IPS-20b (cell line): ENCODE results near the gene KCNAB3.

Source experiments
- H3K27ac ChIP-seq: one replicate; pipeline ENCODE4 v1.5.1; 2013; ENCODE audit warnings: low read length
- H3K27me3 ChIP-seq: 2 replicates; pipeline ENCODE4 v1.6.1; 2013; ENCODE audit warnings: mild to moderate bottlenecking, low read length, inconsistent platforms; ENCODE audit not compliant: insufficient read depth
- H3K36me3 ChIP-seq: 2 replicates; pipeline ENCODE4 v1.6.1; 2013; ENCODE audit warnings: low read depth, mild to moderate bottlenecking, inconsistent platforms, low read length, moderate library complexity; ENCODE audit not compliant: insufficient read depth
- H3K4me1 ChIP-seq: 2 replicates; pipeline ENCODE4 v1.6.1; 2013; ENCODE audit warnings: mild to moderate bottlenecking, control low read depth, inconsistent platforms, low read length, moderate library complexity; ENCODE audit not compliant: insufficient read depth
- H3K4me3 ChIP-seq: 2 replicates; pipeline ENCODE4 v1.5.1; 2013; ENCODE audit warnings: mild to moderate bottlenecking, low read length, inconsistent platforms
- H3K9ac ChIP-seq: 2 replicates; pipeline ENCODE4 v1.6.1; 2013; ENCODE audit warnings: low read depth, mild to moderate bottlenecking, inconsistent platforms, low read length, moderate library complexity
- H3K9me3 ChIP-seq: 2 replicates; pipeline ENCODE4 v1.6.1; 2013; ENCODE audit warnings: mild to moderate bottlenecking, low read depth, low read length, inconsistent platforms; ENCODE audit not compliant: insufficient read depth

The KCNAB3 gene

GRCh38 chr17:7893187-7893880 is 36.3 kb downstream of the KCNAB3 start:
- Histone ChIP-seq H3K9me3 (no peaks in the 10 kb centered on the region), H3K27me3 (no peaks in the 10 kb centered on the region; the same call in 1 of the 2 replicates), H3K27ac (no peak overlapping the region), H3K4me1 (peaks cover 10% of the 10 kb centered on the region; the same call in 1 of the 2 replicates), H3K36me3 (peaks cover 28% of the 10 kb centered on the region), H3K4me3 (no peak overlapping the region), H3K9ac (no peak overlapping the region)

GRCh38 chr17:7889166-7889955 is 40.3 kb downstream of the KCNAB3 start:
- Histone ChIP-seq H3K4me1 (peaks cover 21% of the 10 kb centered on the region; the same call in 1 of the 2 replicates), H3K9ac (no peak overlapping the region), H3K9me3 (no peaks in the 10 kb centered on the region), H3K36me3 (peaks cover 7% of the 10 kb centered on the region; the same call in 1 of the 2 replicates), H3K27me3 (peaks cover 20% of the 10 kb centered on the region; the same call in 1 of the 2 replicates), H3K4me3 (no peak overlapping the region), H3K27ac (no peak overlapping the region)

DNA sequence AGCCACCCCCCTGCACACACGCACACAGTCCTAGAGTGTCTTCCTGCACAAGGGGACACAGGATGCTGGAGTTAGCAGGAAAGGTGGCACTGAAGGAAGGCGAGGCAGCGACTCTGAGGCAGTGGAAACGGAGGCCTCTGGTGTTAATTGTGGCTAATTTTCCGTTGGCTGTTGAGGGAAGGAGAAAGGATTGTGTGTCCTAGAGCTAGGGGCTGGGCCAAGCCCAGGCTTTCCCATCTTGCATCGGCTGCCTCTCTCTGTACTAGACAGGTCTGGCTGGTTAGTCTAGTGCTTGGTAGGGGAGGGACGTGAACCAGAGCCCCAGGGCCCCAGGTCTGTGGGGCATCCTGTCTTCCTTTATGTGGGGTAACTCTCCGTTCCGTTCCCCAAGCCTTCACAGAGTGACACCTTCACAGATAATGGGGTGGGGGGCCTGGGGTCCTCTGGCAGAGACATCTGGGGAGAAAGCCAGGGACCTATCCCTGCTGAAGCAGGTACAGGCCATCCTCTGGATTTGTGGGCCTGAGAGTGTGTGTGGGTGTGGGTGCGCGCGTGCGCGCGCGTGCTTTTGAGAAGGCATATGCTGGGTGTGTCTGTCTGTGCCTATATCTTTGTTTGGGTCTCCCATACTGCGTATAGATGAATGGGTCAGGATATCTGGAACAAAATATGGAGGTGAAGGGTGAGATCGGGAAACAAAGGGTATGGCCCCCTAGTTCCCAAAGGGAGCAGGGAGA is 41.3 kb downstream of the KCNAB3 start, which contains the start of gene CHD3:
Gene CHD3, plus strand, starts transcription at position 606 of the 737 bp plus-strand sequence. CDS start 212 bp downstream, outside the sequence.
- Histone ChIP-seq H3K9ac (peak within 1 kb of the TSS; percentile 74), H3K4me1 (peaks cover 27% of the 10 kb centered on the region; the same call in 1 of the 2 replicates), H3K9me3 (no peaks in the 10 kb centered on the region), H3K4me3 (peak within 1 kb of the TSS; percentile 83), H3K27ac (no peak within 1 kb of the TSS), H3K36me3 (no peaks in the 10 kb centered on the region), H3K27me3 (peaks cover 20% of the 10 kb centered on the region; the same call in 1 of the 2 replicates)

DNA sequence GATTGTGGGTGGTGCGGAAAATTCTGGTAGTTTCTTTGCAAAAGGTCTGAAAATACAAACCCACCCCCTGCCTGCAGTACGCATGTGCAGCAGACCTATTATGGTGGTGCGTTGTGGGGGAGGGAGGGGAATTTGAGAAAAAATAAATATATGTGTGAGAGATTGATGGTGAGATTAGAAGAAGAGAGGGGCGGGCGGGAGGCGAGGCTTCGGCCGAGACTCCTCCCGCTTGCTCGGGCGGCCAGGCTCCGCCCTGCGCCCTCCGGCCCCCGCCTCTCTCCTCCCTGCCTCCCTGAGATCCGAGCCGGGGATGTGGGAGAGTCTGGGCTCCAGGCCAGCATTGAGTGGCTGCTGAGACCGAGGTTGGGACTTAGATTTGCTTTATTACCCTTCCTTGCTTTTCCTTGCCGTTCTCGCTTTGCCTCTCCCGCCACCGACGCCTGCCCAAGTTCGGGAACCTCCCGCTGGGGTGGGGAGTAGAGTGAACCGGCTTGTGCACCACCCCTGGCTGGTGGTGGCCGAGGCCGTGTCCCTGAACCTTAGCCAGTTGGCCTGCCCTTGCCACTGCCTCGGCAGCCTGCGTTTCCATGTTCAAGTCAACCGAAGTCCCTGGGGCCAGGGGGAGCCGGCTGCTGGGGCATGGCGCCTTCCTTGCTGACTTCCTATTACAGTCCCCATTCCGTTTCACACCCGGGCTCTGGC is 42.0 kb downstream of the KCNAB3 start:
- H3K36me3 ChIP-seq, result no peaks in the 10 kb centered on the region
- H3K27me3 ChIP-seq, result peaks cover 20% of the 10 kb centered on the region; the same call in 1 of the 2 replicates
- peaks cover 28% of the 10 kb centered on the region; the same call in 1 of the 2 replicates for H3K4me1 ChIP-seq
- H3K9ac ChIP-seq, result peak overlapping the region; percentile 74
- H3K9me3 ChIP-seq, result no peaks in the 10 kb centered on the region
- no peak overlapping the region for H3K27ac ChIP-seq
- peak overlapping the region; percentile 83 for H3K4me3 ChIP-seq

- H3K4me1 ChIP-seq, result peaks cover 28% of the 10 kb centered on the region; the same call in 1 of the 2 replicates
- peak overlapping the region; percentile 10; the same call in 1 of the 2 replicates for H3K9ac ChIP-seq
- no peaks in the 10 kb centered on the region for H3K36me3 ChIP-seq
- peak overlapping the region; percentile 83 for H3K4me3 ChIP-seq
- H3K27me3 ChIP-seq, result peaks cover 20% of the 10 kb centered on the region; the same call in 1 of the 2 replicates
- H3K9me3 ChIP-seq, result no peaks in the 10 kb centered on the region
- no peak overlapping the region for H3K27ac ChIP-seq
Observed at GRCh38 chr17:7887038-7887481, 42.6 kb downstream of the KCNAB3 start.

GRCh38 chr17:7886227-7887037 is 43.2 kb downstream of the KCNAB3 start:
- Histone ChIP-seq H3K27ac (no peak overlapping the region), H3K27me3 (peaks cover 20% of the 10 kb centered on the region; the same call in 1 of the 2 replicates), H3K4me1 (peaks cover 28% of the 10 kb centered on the region; the same call in 1 of the 2 replicates), H3K9ac (peak overlapping the region; percentile 10; the same call in 1 of the 2 replicates), H3K4me3 (peak overlapping the region; percentile 83), H3K9me3 (no peaks in the 10 kb centered on the region), H3K36me3 (no peaks in the 10 kb centered on the region)

DNA sequence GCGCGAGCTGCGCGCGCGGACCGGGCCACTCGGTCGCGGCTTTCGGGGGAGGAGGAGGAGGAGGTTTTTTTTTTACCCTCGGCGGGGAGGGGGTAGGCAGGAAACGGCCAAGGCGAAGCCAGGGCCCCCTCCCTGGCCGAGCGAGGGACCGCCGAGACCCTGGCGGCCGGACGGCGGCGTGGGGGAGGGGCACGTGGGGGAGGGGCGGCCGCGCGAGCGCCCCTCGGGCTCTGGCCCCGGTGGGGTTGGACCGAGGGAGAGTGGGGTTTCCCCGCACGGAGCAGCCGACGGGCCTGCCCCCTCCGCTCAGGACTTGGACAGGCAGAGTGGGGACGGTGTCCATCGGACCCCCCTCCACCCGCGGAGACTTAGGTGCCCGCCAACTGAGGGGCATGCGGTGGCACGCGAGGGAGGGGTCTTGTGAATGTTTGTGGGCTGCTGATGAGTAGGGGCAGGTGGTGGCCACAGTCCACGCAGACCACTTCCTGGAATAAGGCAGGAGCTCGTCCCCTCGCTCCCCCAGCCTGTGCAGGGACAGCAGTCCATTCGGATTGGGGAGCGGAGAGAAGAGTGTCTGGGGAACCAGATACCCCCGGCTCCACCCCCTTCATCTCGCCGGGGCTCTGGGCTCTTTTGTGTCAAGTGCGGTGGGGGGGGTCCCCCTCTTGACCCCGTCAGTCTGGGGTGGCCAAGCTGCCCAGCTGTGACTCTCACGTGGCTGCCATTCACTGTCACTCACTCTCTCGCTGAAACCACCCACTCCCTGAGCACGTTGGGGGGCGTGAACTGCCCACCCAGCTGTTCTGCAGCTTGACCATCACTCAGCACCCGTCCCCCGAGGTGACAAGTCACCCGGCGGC is 44.1 kb downstream of the KCNAB3 start:
- H3K27ac ChIP-seq, result no peak overlapping the region
- peak overlapping the region; percentile 71; the same call in 1 of the 2 replicates for H3K9ac ChIP-seq

GRCh38 chr17:7884581-7885366 is 44.9 kb downstream of the KCNAB3 start:
- H3K4me1 ChIP-seq, result peaks cover 28% of the 10 kb centered on the region; the same call in 1 of the 2 replicates
- no peak overlapping the region for H3K9ac ChIP-seq
- H3K27me3 ChIP-seq, result peaks cover 20% of the 10 kb centered on the region; the same call in 1 of the 2 replicates
- no peak overlapping the region for H3K27ac ChIP-seq
- H3K36me3 ChIP-seq, result peaks cover 10% of the 10 kb centered on the region
- H3K9me3 ChIP-seq, result no peaks in the 10 kb centered on the region
- H3K4me3 ChIP-seq, result peak overlapping the region; percentile 83; the same call in 1 of the 2 replicates

More for the DNA sequence above, 44.1 kb downstream of the KCNAB3 start:
- H3K36me3 ChIP-seq, result peaks cover 6% of the 10 kb centered on the region
- peak overlapping the region; percentile 83 for H3K4me3 ChIP-seq
- H3K9me3 ChIP-seq, result no peaks in the 10 kb centered on the region
- H3K27me3 ChIP-seq, result peaks cover 20% of the 10 kb centered on the region; the same call in 1 of the 2 replicates
- peaks cover 28% of the 10 kb centered on the region; the same call in 1 of the 2 replicates for H3K4me1 ChIP-seq
